ENCODE data around the gene TEDDM1.

- TF ChIP-seq POLR2A (IDR thresholded peaks at IDR 0.05) (no peak), CTCF (IDR thresholded peaks at IDR 0.05) (no peak)
These were observed 32.5 kb downstream of the TEDDM1 start for GRCh38 chr1:182367926-182368325.
